GM23338 (cell line): Measurements from ENCODE around the gene AGAP3. TPM values are rescaled to one million over a fixed set of nuclear protein-coding genes. Genes with fewer than 3 reads are reported as not detected.

Experiments used
- ATAC-seq: fragments of 200-7000 bp; cut with Tn5 transposase; 3 replicates; pipeline ENCODE4 v1.9.1; 2020
- DNase-seq: peaks from one replicate; pipeline ENCODE4 v3.0.0-alpha.2; 2015; ENCODE audit warnings: low spot score
- H2AFZ ChIP-seq: fragments of 200-600 bp; sonication (generic); 2 replicates; pipeline ENCODE4 v1.8.0; 2016; ENCODE audit warnings: antibody characterized with exemption, mild to moderate bottlenecking, moderate library complexity
- H3F3A ChIP-seq: fragments of 200-600 bp; sonication (generic); replicated peaks from 2 replicates; pipeline ENCODE4 v1.8.0; 2017; ENCODE audit warnings: antibody characterized with exemption, mixed run types, low read depth
- H3K27ac ChIP-seq: fragments of 200-600 bp; sonication (generic); 2 replicates; pipeline ENCODE4 v1.6.1; 2016; ENCODE audit warnings: low read depth
- H3K27me3 ChIP-seq: fragments of 200-600 bp; sonication (generic); 2 replicates; pipeline ENCODE4 v1.8.0; 2016; ENCODE audit warnings: mild to moderate bottlenecking, mixed run types, moderate library complexity; ENCODE audit not compliant: insufficient read depth
- H3K36me3 ChIP-seq: fragments of 200-600 bp; sonication (generic); 2 replicates; pipeline ENCODE4 v1.8.0; 2016; ENCODE audit warnings: mild to moderate bottlenecking; ENCODE audit not compliant: insufficient read depth
- H3K4me1 ChIP-seq: fragments of 200-600 bp; sonication (generic); 2 replicates; pipeline ENCODE4 v1.8.0; 2016; ENCODE audit warnings: mild to moderate bottlenecking, moderate library complexity; ENCODE audit not compliant: insufficient read depth
- H3K4me2 ChIP-seq: fragments of 200-600 bp; sonication (generic); 2 replicates; pipeline ENCODE4 v1.7.1; 2017; ENCODE audit warnings: mixed run types
- H3K4me3 ChIP-seq: fragments of 200-600 bp; sonication (generic); 2 replicates; pipeline ENCODE4 v1.6.1; 2016; ENCODE audit warnings: mixed run types
- H3K79me2 ChIP-seq: fragments of 200-600 bp; sonication (generic); replicated peaks from 2 replicates; pipeline ENCODE4 v1.8.0; 2017; ENCODE audit warnings: mild to moderate bottlenecking; ENCODE audit not compliant: insufficient read depth
- H3K9me2 ChIP-seq: fragments of 200-600 bp; sonication (generic); 2 replicates; pipeline ENCODE4 v1.8.0; 2017; ENCODE audit not compliant: insufficient read depth
- H4K20me1 ChIP-seq: fragments of 200-600 bp; sonication (generic); replicated peaks from 2 replicates; pipeline ENCODE4 v1.8.0; 2017; ENCODE audit warnings: mild to moderate bottlenecking; ENCODE audit not compliant: insufficient read depth
- H3K27ac Mint-ChIP-seq: 2 replicates; pipeline ENCODE4 v1.8.0; 2020; ENCODE audit warnings: inconsistent platforms, mild to moderate bottlenecking, moderate library complexity, mixed read lengths
- H3K27me3 Mint-ChIP-seq: 3 replicates; pipeline ENCODE4 v1.8.0; 2022; ENCODE audit warnings: low read depth, mild to moderate bottlenecking, moderate library complexity, mixed read lengths, inconsistent platforms; ENCODE audit not compliant: insufficient read depth, poor library complexity
- H3K36me3 Mint-ChIP-seq: 3 replicates; pipeline ENCODE4 v1.8.0; 2021; ENCODE audit warnings: low read depth, mild to moderate bottlenecking, inconsistent platforms, moderate library complexity, mixed read lengths
- H3K4me1 Mint-ChIP-seq: 3 replicates; pipeline ENCODE4 v1.8.0; 2020; ENCODE audit warnings: mild to moderate bottlenecking, inconsistent platforms, mixed read lengths
- H3K4me3 Mint-ChIP-seq: 3 replicates; pipeline ENCODE4 v1.8.0; 2021; ENCODE audit warnings: moderate library complexity, mild to moderate bottlenecking, inconsistent platforms, mixed read lengths
- H3K9me3 Mint-ChIP-seq: 3 replicates; pipeline ENCODE4 v1.8.0; 2020; ENCODE audit warnings: moderate library complexity, mild to moderate bottlenecking, inconsistent platforms, mixed read lengths
- EZH2phosphoT487 ChIP-seq: fragments of 200-600 bp; sonication (generic); IDR thresholded peaks from one replicate; pipeline ENCODE4 v1.8.1; 2018; ENCODE audit warnings: antibody characterized with exemption; ENCODE audit not compliant: unreplicated experiment
- POLR2AphosphoS5 ChIP-seq: IDR thresholded peaks from 2 replicates; pipeline ENCODE4 v1.6.1; 2016; ENCODE audit warnings: antibody characterized with exemption, low read depth
- REST ChIP-seq: IDR thresholded peaks from one replicate; pipeline ENCODE4 v1.6.1; 2018; ENCODE audit warnings: antibody characterized with exemption; ENCODE audit not compliant: unreplicated experiment
- ZNF331 ChIP-seq: fragments of 250-450 bp; sonication (Bioruptor Pico); IDR thresholded peaks from 2 replicates; pipeline ENCODE4 v1.5.0; 2020; ENCODE audit warnings: low read depth, mild to moderate bottlenecking, moderate library complexity
- polyA plus RNA-seq: library from polyadenylated mRNA; unstranded; fragments of >200 nt; fragmentation: Nextera tagmentation; extraction: Ambion mirVana; gene quantifications from 2 replicates; pipeline ENCODE4 v1.2.1, GENCODE V29; 2016
- total RNA-seq: library from RNA; depleted of rRNA; stranded (reverse); fragments of >200 nt; shearing (Covaris generic); gene quantifications from 2 replicates; pipeline ENCODE4 v1.2.3, GENCODE V29; 2014

AGAP3 gene
- total and polyA plus RNA-seq, 2 experiments from 2014 or later: 24.0 to 39.2 TPM

DNA sequence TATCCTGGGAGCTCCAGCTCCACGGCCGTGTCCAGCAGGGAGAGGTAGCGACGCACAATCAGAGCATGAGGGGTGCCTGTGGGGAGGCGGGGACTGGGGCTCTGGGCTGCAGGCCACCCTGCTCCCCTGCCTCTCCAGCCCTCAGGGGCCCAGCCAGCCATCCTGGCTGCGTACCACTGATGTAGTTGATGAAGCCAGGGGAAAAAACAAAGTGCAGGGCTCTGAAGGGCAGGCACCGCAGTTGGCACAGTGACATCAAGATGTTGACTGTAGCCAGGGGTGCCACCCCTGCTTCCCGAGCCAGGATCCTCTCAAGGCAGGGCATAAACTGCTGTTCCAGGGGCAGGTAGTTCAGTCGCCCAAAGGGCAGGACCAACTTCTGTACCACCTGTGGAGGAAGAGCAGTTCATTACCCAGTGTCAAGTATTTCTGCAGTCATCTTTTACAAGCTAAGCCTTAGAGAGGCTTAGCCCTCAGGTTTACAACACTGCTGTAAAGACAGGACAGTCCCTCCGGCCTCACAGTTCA is 8.5 kb upstream of the AGAP3 start (continued):
- TF ChIP-seq REST: no peak
- TF ChIP-seq EZH2phosphoT487: no peak

GRCh38 chr7:151078233-151079040 is 7.8 kb upstream of the AGAP3 start:
- peaks cover 25% of the 10 kb centered on the region for H3K4me1 ChIP-seq
- no peaks in the 10 kb centered on the region for H3K9me2 ChIP-seq
- peaks cover 37% of the 10 kb centered on the region for H3K4me1 Mint-ChIP-seq
- H3K4me3 Mint-ChIP-seq: peak overlapping the region; percentile 89
- H3K27ac ChIP-seq: no peak overlapping the region
- no peak overlapping the region for H3K27ac Mint-ChIP-seq
- peak overlapping the region; percentile 29; the same call in 1 of the 2 replicates for H3K4me2 ChIP-seq
- no peaks in the 10 kb centered on the region for H3K27me3 ChIP-seq
- H3K9me3 Mint-ChIP-seq: peaks cover 2% of the 10 kb centered on the region; the same call in 1 of the 3 replicates
- peak overlapping the region; percentile 91; the same call in 1 of the 2 replicates for H3K4me3 ChIP-seq
- peaks cover 24% of the 10 kb centered on the region for H3K27me3 Mint-ChIP-seq
- H4K20me1 ChIP-seq: peaks cover 12% of the 10 kb centered on the region
- no peak for DNase-seq
- H3K79me2 ChIP-seq: peaks cover 6% of the 10 kb centered on the region; the same call in 1 of the 2 replicates
- TF ChIP-seq POLR2AphosphoS5 (peak; percentile 44; the same call in 1 of the 2 replicates), ZNF331 (no peak)
- H3F3A ChIP-seq: 0 out of 2 replicates have a peak, but pooled peaks cover 15% of the 10 kb centered on the region
- peaks cover 28% of the 10 kb centered on the region for H3K36me3 Mint-ChIP-seq
- ATAC-seq: 0 out of 3 replicates have a peak, but pooled peaks have one; percentile 0
- H3K36me3 ChIP-seq: 0 out of 2 replicates have a peak, but pooled peaks cover under 1% of the 10 kb centered on the region
- H2AFZ ChIP-seq: no peak overlapping the region

GRCh38 chr7:151079199-151079910 is 6.9 kb upstream of the AGAP3 start:
- Histone ChIP-seq H3F3A (0 out of 2 replicates have a peak, but pooled peaks cover 15% of the 10 kb centered on the region), H3K27me3 (peaks cover 8% of the 10 kb centered on the region), H3K4me3 (peak overlapping the region; percentile 91), H3K9me2 (no peaks in the 10 kb centered on the region), H4K20me1 (peaks cover 12% of the 10 kb centered on the region), H2AFZ (no peak overlapping the region), H3K4me2 (peak overlapping the region; percentile 98), H3K79me2 (peaks cover 6% of the 10 kb centered on the region; the same call in 1 of the 2 replicates), H3K36me3 (no peaks in the 10 kb centered on the region), H3K27ac (no peak overlapping the region), H3K4me1 (peaks cover 31% of the 10 kb centered on the region)
- no peak for DNase-seq
- H3K9me3 Mint-ChIP-seq: peaks cover 2% of the 10 kb centered on the region; the same call in 1 of the 3 replicates
- peaks cover 23% of the 10 kb centered on the region for H3K27me3 Mint-ChIP-seq
- peaks cover 37% of the 10 kb centered on the region for H3K4me1 Mint-ChIP-seq
- peak overlapping the region; percentile 89 for H3K4me3 Mint-ChIP-seq
- no peak for TF ChIP-seq ZNF331
- TF ChIP-seq REST: peak; percentile 31
- H3K27ac Mint-ChIP-seq: no peak overlapping the region
- peaks cover 23% of the 10 kb centered on the region for H3K36me3 Mint-ChIP-seq
- ATAC-seq: no peak
